Left renal pelvis (tissue), 4 donors: Measurements from ENCODE around the gene TRAP1. TPM values are rescaled to one million over a fixed set of nuclear protein-coding genes. Genes with fewer than 3 reads are reported as not detected.
"Not testable (repeated sequence)": the region's sequence is repeated elsewhere in the genome, so short reads cannot be mapped to it uniquely, and the experiment has no call there.

Experiments
- DNase-seq, 4 donors: peaks; one replicate each; pipeline ENCODE4 v3.0.0-alpha.2; 2013; ENCODE audit warnings: low read depth in 4 of 4, low spot score in 3 of 4
- polyA plus RNA-seq, 4 donors: library from polyadenylated mRNA; unstranded; fragments of 120-200 nt; gene quantifications; one replicate each; pipeline ENCODE4 v1.2.1, GENCODE V29; 2013; ENCODE audit not compliant: insufficient read length in 4 of 4

Gene TRAP1
- polyA plus RNA-seq, 4 donors, result 67.3 to 113 (median 98.8) TPM

DNA sequence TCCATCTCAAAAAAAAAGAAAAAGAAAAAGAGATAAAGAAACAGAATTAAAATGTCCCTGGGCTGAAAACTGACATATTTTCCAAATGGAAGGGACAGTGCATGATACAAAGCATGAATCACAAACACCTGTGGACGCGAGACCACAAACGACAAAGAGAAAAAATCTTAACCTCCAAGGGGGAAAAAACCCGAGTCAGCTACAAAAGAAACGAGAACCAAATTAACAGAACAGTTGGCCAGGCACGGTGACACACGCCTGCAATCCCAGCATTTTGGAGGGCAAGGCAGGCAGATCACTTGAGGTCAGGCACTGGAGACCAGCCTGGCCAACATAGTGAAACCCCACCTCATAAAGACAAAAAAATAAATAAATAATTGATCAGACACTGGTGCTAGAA, 1.9 kb downstream of the TRAP1 start:
- DNase-seq, result no peak

- DNase-seq, result not testable (repeated sequence)
These were observed 2.9 kb downstream of the TRAP1 start for GRCh38 chr16:3714378-3714777.

DNA sequence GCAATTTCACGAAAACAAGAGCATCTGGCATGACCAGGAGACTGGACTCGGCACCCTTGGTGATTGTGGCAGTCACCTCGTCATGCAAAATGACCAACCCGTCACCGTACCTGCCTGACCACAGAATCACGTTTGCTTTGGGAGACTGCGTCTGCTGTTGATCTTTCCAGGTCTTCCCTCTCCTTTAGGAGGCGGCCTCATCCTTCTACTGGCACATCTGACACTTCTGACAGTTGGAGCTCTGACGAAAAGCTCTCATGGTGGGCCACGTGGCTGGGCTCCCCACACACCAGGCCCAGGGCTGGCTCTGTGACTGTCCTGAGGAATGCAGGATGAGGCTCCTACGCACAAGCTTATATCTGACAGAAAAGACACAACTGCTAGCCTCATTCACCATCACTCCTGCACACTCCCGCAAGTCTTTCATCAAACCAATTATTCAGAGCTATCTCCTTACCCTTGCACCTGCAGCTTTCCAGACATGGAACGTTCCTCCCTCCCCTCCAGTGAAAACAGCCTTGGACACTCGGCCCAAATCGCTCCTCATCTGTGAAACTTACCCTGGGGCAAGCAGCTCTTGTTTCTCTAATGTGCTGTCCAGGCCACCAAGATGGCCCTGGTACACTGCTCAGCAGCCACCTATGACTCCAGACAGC, 3.6 kb downstream of the TRAP1 start:
- no peak for DNase-seq

- no peak for DNase-seq
These were observed 4.4 kb downstream of the TRAP1 start for GRCh38 chr16:3712861-3713372.

- no peak for DNase-seq
These were observed 10.9 kb downstream of the TRAP1 start for GRCh38 chr16:3706253-3707012.

DNA sequence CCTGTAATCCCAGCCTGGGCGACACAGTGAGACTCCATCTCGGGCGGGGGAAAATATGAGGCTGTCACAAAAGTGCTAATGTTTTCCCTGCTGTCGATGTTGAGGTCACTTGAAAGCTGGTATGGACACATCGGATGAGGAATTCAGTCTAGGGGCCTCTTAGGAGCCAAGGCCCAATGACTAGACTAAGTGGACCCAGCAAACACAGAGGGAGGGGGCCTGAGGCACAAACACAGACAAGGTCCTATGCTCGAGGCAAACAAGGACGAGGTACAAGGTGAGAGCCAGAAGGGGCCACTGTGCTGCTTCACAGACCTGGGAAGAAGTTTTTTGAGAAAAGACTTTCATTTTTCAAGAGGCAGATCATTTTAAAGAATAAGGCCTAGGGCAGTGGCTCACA, 15.2 kb downstream of the TRAP1 start:
- DNase-seq, result no peak

DNA sequence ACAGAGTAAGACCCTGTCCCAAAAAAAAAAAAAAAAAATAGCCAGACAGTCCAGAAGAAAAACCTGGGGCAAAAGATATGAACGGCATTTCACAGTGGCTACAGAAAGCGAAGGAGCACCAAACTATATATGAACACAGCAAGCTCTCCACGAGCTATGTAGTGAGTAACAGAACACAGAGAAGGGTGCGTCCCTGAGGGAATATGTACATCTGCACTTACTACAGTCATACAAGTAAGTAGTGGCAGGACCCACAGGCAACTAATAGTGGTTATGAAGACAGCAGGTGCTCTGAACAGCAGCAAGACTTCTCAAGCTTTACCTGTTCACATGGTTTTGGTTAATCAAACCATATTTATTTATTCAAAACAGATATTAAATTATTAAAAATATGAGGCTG, 15.8 kb downstream of the TRAP1 start:
- DNase-seq, result no peak

DNA sequence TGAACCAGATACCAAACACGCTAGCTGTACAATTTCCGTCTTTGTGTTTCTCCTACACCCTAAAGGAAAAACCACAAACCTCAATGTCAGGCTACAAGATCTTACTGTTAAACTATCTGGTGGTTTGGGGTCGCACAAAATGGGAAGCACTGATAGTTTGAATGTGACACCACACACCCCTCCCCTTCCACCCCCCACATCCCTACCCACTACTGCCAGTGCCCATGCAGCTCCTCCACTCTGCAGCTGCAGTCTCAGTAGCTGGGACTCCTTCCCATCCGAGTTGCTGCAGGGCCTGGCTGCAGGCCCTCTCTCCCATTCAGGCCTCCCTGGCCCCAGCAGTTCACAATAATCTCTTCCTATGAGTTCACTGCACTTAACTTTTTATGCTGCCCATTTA, 18.4 kb downstream of the TRAP1 start:
- no peak for DNase-seq

DNA sequence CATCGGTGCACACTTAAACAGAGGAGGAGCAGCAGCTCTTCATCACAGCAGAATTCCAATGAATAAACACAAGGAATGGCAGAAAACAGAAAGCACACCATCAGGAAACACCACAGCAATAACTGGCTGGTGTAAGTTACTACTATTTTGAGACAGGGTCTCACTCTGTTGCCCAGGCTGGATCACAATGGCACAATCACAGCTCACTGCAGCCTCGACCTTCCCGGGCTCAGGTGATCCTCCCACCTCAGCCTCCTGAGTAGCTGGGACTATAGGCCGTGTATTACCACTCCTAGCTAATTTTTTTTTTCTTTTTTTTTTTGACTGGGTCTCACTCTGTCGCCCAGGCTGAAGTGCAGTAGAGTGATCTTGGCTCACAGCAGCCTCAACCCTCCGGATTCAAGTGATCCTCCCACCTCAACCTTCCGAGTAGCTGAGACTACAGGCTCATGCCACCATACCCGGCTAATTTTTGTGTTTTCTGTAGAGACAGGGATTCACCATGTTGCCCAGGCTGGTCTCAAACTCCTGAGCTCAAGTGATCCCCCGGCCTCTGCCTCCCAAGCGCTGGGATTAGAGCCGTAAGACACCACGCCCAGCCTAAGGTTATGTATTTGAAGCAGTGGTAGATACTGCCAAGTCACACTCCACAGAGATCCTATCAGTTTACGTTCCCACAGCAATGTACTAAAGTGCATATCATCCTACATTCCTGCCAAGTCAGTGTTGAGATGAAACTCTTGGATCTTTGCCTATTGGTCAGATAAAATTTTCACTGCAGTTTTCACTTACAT, 20.7 kb downstream of the TRAP1 start:
- no peak for DNase-seq

- no peak for DNase-seq
These were observed 21.5 kb downstream of the TRAP1 start for GRCh38 chr16:3695610-3696369.

DNA sequence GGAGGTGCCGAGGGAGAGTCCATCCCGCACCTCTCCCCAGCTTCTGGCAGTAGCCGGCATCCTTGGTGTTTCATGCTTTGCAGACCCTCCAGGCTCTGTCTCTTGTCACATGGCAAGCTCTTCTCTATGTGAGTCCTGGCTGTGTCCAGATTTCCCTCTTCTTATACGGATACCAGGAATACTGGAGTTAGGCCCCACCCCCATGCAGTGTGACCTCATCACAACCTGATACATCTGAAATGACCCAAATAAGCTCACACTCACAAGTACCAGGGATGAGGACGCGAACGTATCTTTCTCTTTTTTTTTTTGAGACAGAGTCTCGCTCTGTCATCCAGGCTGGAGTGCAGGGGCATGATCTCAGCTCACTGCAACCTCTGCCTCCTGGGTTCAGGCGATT, 23.3 kb downstream of the TRAP1 start:
- DNase-seq, result no peak

GRCh38 chr16:3691761-3692160, 25.6 kb downstream of the TRAP1 start:
- no peak for DNase-seq

GRCh38 chr16:3690980-3691720, 26.2 kb downstream of the TRAP1 start:
- no peak for DNase-seq

- peak; percentile 63 to 66 (median 64) for DNase-seq
These were observed 26.8 kb downstream of the TRAP1 start for GRCh38 chr16:3690470-3690928.

GRCh38 chr16:3689731-3690130, 27.6 kb downstream of the TRAP1 start:
- no peak for DNase-seq

DNA sequence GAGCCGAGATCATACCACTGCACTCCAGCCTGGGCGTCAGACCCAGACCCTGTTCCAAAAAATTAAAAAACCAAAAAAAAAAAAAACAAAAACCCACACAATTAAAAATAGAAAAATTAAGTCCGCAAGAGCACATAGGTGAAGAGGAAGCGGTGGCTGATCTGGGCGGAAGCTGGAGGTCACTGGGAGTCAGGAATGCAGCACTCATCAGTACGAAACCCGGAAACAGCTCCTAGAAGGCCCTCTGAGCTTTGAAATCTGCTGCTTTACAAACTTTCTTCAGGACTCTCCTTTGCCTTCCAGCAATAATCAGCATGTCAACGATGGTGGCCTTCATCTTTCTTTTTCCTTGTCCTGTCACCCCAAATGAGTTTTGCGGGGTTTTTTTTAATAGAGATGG, 29.5 kb downstream of the TRAP1 start:
- DNase-seq, result no peak

DNA sequence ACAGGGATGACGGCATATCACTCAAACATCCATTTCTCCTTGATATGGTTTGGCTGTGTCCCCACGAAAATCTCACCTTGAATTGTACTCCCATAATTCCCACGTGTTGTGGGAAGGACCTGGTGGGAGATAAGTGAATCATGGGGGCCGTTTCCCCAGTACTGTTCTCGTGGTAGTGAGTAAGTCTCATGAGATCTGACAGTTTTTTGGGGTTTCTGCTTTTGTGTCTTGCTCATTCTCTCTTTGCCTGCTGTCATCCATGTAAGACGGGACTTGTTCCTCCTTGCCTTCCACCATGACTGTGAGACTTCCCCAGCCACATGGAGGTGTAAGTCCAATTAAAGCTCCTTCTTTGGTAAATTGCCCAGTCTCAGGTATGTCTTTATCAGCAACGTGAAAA, 30.3 kb downstream of the TRAP1 start:
- DNase-seq, result no peak

- DNase-seq, result no peak
These were observed 36.1 kb downstream of the TRAP1 start for GRCh38 chr16:3681206-3681605.

DNA sequence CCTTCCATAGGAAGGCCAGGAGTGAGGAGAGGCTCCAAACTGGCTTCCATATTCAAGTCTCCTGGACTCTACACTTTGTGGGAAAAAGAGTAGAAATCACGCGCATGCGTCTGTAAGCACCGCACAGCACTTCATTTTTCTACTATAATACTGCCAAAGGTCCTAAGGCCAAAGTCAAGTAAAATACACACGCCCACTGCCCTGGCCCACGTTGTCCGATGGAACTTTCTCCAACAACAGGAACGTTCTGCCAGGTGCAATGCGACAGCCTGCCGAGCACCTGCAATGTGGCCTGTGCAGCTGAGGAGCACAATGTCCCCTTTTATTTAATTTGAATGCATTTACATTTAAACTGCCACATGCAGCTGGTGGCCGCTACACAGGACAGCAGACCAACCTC, 39.3 kb downstream of the TRAP1 start:
- DNase-seq, result no peak

DNA sequence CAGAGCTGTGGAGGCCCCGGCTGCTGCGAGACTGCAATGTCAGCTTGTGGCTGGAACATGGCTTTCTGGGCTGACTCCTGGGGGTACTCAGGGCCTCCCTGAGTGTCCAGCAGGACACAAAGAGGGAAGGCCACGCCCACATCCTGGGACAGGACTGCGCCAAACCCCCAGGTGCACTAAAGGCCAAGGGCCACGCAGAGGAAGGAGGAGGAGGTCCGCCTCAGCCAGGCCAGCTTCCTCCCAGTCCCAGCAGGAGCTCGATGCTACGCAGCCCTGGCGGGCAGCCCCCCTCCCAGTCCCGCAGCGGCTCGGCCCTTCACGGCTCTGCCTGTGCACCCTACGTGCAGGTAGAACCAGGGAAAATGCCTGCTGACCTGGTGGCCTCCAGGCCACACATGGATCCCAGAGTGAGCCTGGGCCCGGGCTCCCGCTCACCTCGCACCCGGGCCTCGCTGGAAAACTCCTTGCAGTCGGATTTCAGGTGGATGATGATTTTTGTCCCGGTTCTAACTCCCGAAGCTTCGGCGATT, 41.7 kb downstream of the TRAP1 start:
- no peak for DNase-seq
